ENCODE results near the gene GSKIP. TPM values are rescaled to one million over a fixed set of nuclear protein-coding genes. Genes with fewer than 3 reads are reported as not detected.

GSKIP gene
- total RNA-seq, 1 experiment from 2014 or later, result 43.0 TPM

DNA sequence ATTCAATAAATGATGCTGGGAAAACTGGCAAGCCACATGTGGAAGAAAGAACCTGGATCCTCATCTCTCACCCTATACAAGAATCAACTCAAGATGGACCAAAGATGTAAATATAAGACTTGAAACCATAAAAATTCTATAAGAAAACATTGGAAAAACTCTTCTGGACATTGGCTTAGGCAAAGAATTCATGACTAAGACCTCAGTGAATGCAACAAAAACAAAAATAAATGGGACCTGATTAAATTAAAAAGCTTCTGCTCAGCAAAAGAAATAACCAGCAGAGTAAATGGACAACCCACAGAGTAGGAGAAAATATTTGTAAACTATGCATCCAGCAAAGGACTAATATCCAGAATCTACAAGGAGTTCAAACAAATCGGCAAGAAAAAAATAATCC lies 24.8 kb upstream of the GSKIP start (continued):
- TF ChIP-seq TCF7 (CRISPR knock-in tag; IDR thresholded peaks at IDR 0.05; ENCODE audit: low read depth) (no peak), SMAD4 (CRISPR knock-in tag; IDR thresholded peaks at IDR 0.05) (no peak), CDX4 (CRISPR knock-in tag; IDR thresholded peaks at IDR 0.05; ENCODE audit: borderline replicate concordance) (no peak), CBFB (CRISPR knock-in tag; IDR thresholded peaks at IDR 0.05; ENCODE audit: low read depth) (no peak)

GRCh38 chr14:96341323-96341722 lies 22.0 kb upstream of the GSKIP start:
- Mint-ChIP-seq H3K27ac (no peak overlapping the region), H3K9me3 (peaks cover 3% of the 10 kb centered on the region; the same call in 1 of the 2 replicates), H3K4me1 (no peaks in the 10 kb centered on the region), H3K27me3 (ENCODE audit: low read depth) (no peaks in the 10 kb centered on the region), H3K4me3 (no peak overlapping the region), H3K36me3 (peaks cover 3% of the 10 kb centered on the region)
- ATAC-seq (no peak), DNase-seq (ENCODE audit: low spot score) (no peak)
- no peak for TF ChIP-seq NR1H2 (CRISPR knock-in tag; IDR thresholded peaks at IDR 0.05)
- no peak for TF ChIP-seq GTF2I (CRISPR knock-in tag; conservative IDR thresholded peaks at IDR 0.05)
- TF ChIP-seq PRRX2 (CRISPR knock-in tag; IDR thresholded peaks at IDR 0.05), result no peak
- TF ChIP-seq, protein P1, sequence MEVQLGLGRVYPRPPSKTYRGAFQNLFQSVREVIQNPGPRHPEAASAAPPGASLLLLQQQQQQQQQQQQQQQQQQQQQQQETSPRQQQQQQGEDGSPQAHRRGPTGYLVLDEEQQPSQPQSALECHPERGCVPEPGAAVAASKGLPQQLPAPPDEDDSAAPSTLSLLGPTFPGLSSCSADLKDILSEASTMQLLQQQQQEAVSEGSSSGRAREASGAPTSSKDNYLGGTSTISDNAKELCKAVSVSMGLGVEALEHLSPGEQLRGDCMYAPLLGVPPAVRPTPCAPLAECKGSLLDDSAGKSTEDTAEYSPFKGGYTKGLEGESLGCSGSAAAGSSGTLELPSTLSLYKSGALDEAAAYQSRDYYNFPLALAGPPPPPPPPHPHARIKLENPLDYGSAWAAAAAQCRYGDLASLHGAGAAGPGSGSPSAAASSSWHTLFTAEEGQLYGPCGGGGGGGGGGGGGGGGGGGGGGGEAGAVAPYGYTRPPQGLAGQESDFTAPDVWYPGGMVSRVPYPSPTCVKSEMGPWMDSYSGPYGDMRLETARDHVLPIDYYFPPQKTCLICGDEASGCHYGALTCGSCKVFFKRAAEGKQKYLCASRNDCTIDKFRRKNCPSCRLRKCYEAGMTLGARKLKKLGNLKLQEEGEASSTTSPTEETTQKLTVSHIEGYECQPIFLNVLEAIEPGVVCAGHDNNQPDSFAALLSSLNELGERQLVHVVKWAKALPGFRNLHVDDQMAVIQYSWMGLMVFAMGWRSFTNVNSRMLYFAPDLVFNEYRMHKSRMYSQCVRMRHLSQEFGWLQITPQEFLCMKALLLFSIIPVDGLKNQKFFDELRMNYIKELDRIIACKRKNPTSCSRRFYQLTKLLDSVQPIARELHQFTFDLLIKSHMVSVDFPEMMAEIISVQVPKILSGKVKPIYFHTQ (CRISPR knock-in tag; IDR thresholded peaks at IDR 0.05), result no peak
- POLR2A ChIA-PET, result no interaction called here
- CTCF ChIA-PET, result no interaction called here

DNA sequence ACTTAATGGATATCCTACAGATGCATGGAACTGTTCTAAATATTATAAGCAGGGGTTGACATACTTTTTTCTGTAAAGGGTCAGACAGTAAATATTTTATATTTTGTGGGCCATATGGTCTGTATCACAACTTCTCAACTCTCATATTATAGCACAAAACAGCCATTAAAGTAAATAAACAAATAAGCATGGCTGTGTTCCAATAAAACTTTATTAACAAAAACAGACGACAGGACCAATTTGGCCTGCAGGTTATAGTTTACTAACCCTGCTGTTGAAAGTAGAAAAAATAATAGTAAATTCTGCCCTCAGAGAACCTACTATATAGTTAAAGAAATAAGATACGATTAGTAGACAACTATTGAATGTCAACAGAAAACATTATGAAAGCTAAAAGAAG lies 17.7 kb upstream of the GSKIP start:
- Mint-ChIP-seq H3K4me3 (no peak overlapping the region), H3K36me3 (no peaks in the 10 kb centered on the region), H3K9me3 (peaks cover 7% of the 10 kb centered on the region), H3K27ac (no peak overlapping the region), H3K27me3 (ENCODE audit: low read depth) (no peaks in the 10 kb centered on the region), H3K4me1 (peaks cover 16% of the 10 kb centered on the region)
- ATAC-seq, result no peak
- no peak for DNase-seq (ENCODE audit: low spot score)
- ChIA-PET POLR2A (no interaction called here), CTCF (no interaction called here)
- no peak for TF ChIP-seq MAX (CRISPR knock-in tag; IDR thresholded peaks at IDR 0.05)
- no peak for TF ChIP-seq GRHL2 (CRISPR knock-in tag; IDR thresholded peaks at IDR 0.05; ENCODE audit: insufficient replicate concordance, severe bottlenecking)
- TF ChIP-seq, protein P2, sequence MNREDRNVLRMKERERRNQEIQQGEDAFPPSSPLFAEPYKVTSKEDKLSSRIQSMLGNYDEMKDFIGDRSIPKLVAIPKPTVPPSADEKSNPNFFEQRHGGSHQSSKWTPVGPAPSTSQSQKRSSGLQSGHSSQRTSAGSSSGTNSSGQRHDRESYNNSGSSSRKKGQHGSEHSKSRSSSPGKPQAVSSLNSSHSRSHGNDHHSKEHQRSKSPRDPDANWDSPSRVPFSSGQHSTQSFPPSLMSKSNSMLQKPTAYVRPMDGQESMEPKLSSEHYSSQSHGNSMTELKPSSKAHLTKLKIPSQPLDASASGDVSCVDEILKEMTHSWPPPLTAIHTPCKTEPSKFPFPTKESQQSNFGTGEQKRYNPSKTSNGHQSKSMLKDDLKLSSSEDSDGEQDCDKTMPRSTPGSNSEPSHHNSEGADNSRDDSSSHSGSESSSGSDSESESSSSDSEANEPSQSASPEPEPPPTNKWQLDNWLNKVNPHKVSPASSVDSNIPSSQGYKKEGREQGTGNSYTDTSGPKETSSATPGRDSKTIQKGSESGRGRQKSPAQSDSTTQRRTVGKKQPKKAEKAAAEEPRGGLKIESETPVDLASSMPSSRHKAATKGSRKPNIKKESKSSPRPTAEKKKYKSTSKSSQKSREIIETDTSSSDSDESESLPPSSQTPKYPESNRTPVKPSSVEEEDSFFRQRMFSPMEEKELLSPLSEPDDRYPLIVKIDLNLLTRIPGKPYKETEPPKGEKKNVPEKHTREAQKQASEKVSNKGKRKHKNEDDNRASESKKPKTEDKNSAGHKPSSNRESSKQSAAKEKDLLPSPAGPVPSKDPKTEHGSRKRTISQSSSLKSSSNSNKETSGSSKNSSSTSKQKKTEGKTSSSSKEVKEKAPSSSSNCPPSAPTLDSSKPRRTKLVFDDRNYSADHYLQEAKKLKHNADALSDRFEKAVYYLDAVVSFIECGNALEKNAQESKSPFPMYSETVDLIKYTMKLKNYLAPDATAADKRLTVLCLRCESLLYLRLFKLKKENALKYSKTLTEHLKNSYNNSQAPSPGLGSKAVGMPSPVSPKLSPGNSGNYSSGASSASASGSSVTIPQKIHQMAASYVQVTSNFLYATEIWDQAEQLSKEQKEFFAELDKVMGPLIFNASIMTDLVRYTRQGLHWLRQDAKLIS (CRISPR knock-in tag; IDR thresholded peaks at IDR 0.05; ENCODE audit: borderline replicate concordance), result no peak
- no peak for TF ChIP-seq ATF3 (CRISPR knock-in tag; conservative IDR thresholded peaks at IDR 0.05)
- no peak for TF ChIP-seq E2F4 (CRISPR knock-in tag; IDR thresholded peaks at IDR 0.05; ENCODE audit: borderline replicate concordance, low read depth)
- TF ChIP-seq NR2C2 (CRISPR knock-in tag; IDR thresholded peaks at IDR 0.05), result no peak
- no peak for TF ChIP-seq ZNF425 (CRISPR knock-in tag; conservative IDR thresholded peaks at IDR 0.05)
- TF ChIP-seq, protein P3, sequence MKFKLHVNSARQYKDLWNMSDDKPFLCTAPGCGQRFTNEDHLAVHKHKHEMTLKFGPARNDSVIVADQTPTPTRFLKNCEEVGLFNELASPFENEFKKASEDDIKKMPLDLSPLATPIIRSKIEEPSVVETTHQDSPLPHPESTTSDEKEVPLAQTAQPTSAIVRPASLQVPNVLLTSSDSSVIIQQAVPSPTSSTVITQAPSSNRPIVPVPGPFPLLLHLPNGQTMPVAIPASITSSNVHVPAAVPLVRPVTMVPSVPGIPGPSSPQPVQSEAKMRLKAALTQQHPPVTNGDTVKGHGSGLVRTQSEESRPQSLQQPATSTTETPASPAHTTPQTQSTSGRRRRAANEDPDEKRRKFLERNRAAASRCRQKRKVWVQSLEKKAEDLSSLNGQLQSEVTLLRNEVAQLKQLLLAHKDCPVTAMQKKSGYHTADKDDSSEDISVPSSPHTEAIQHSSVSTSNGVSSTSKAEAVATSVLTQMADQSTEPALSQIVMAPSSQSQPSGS (CRISPR knock-in tag; IDR thresholded peaks at IDR 0.05; ENCODE audit: borderline replicate concordance, low read depth), result no peak
- no peak for TF ChIP-seq ESRRA (CRISPR knock-in tag; IDR thresholded peaks at IDR 0.05; ENCODE audit: borderline replicate concordance)
- no peak for TF ChIP-seq JAZF1 (CRISPR knock-in tag; IDR thresholded peaks at IDR 0.05)
- TF ChIP-seq MXD4 (CRISPR knock-in tag; IDR thresholded peaks at IDR 0.05; ENCODE audit: borderline replicate concordance), result no peak
- TF ChIP-seq, protein P4, sequence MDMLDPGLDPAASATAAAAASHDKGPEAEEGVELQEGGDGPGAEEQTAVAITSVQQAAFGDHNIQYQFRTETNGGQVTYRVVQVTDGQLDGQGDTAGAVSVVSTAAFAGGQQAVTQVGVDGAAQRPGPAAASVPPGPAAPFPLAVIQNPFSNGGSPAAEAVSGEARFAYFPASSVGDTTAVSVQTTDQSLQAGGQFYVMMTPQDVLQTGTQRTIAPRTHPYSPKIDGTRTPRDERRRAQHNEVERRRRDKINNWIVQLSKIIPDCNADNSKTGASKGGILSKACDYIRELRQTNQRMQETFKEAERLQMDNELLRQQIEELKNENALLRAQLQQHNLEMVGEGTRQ (CRISPR knock-in tag; IDR thresholded peaks at IDR 0.05), result no peak

All from WTC11 (cell line).